ENCODE data around the gene TEC.

DNA sequence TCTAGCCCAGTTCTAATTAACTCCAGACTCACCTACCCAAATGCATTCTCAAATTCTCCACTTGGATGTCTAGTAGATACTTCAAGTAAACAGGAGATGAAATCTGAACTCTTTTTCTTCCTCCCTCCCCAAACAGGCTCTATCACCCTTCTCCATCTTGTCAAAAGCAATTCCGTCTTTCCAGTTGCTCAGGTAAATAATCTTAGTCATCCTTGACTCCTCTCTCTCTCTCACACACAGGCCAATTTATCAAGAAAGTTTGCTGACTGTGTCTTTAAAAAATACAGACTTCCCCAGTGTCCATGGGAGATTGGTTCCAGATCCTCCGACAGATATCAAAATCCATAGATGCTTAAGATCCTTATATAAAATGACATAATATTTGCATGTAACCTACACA is 148.5 kb downstream of the TEC start:
- TF ChIP-seq, protein P1, sequence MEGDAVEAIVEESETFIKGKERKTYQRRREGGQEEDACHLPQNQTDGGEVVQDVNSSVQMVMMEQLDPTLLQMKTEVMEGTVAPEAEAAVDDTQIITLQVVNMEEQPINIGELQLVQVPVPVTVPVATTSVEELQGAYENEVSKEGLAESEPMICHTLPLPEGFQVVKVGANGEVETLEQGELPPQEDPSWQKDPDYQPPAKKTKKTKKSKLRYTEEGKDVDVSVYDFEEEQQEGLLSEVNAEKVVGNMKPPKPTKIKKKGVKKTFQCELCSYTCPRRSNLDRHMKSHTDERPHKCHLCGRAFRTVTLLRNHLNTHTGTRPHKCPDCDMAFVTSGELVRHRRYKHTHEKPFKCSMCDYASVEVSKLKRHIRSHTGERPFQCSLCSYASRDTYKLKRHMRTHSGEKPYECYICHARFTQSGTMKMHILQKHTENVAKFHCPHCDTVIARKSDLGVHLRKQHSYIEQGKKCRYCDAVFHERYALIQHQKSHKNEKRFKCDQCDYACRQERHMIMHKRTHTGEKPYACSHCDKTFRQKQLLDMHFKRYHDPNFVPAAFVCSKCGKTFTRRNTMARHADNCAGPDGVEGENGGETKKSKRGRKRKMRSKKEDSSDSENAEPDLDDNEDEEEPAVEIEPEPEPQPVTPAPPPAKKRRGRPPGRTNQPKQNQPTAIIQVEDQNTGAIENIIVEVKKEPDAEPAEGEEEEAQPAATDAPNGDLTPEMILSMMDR (IDR thresholded peaks at IDR 0.05) = no peak
- TF ChIP-seq POLR2A (IDR thresholded peaks at IDR 0.05) (no peak), POLR2AphosphoS5 (IDR thresholded peaks at IDR 0.05) (no peak)
